Erythroblast (primary cell): ENCODE measurements around the gene COPG2.

ENCODE experiments used
- GATA1 ChIP-seq: IDR thresholded peaks from 2 replicates; pipeline ENCODE4 v1.6.1; 2011; ENCODE audit warnings: low read depth, mild to moderate bottlenecking, control low read depth, low read length, moderate library complexity
- POLR2A ChIP-seq: IDR thresholded peaks from 2 replicates; pipeline ENCODE4 v1.6.1; 2011; ENCODE audit warnings: mild to moderate bottlenecking, low read length

DNA sequence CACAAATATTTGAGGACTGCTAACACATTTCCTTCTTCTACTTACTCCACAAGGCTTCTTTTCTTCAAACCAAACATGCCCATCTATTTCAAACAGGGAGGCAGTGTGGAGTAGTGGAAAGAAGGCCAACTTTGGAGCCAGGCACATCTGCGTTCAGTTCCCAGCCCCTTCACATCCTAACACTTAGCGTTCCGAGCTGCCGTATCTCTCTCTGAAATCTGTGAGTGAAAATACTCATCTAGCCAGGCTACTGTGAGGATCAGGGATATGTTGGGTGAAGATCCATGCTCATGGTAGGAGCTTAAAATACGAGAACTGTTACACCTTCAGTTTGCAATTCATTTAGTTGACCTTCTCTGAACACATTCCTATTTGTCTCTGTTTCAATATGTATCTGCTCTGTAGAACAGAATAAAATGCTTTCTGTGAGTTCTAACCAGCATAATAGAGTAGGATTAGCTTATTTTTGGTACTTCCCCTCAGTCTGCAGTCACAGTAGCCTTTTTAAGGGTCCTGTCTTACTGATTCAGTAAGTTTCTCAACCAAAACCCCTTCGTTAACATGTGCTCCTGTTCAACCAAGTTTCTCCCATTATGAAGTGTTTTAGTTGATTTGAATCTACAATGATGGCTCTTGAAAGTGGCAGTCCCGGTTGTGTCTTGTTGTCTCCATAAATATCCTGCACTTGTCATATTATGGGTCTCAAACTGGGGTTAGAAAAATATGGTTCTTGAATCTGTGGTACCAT, 180.0 kb downstream of the COPG2 start:
- TF ChIP-seq POLR2A (no peak), GATA1 (no peak)
